Astrocyte (in vitro differentiated cells and primary cell): ENCODE results near the gene MTA3.

Experiments
- CTCF ChIP-seq: IDR thresholded peaks from 2 replicates; pipeline ENCODE4 v1.5.1; 2011; ENCODE audit warnings: low read depth, mild to moderate bottlenecking, inconsistent platforms, low read length, moderate library complexity; ENCODE audit not compliant: insufficient read depth
- EZH2 ChIP-seq: IDR thresholded peaks from 2 replicates; pipeline ENCODE4 v1.6.1; 2012; ENCODE audit warnings: mild to moderate bottlenecking, low read length, inconsistent platforms; ENCODE audit not compliant: insufficient read depth

- TF ChIP-seq EZH2 (no peak), CTCF (no peak)
Observed at GRCh38 chr2:42598656-42599055, 30.2 kb downstream of the MTA3 start.
